CD8-positive, alpha-beta memory T cell (primary cell): ENCODE measurements around the gene TMEM135. TPM values are rescaled to one million over a fixed set of nuclear protein-coding genes. Genes with fewer than 3 reads are reported as not detected.
A peak's percentile ranks its signal among the peaks of the same experiment; 100 is the strongest.

Experiments used
- CTCF ChIA-PET: fragments of 350-600 bp; sonication (Branson Sonifier 250); formaldehyde crosslinking; loops from one replicate; lab custom pipeline; 2021; ENCODE audit warnings: antibody characterized with exemption; lab: Charles Lee
- POLR2A ChIA-PET: fragments of 350-600 bp; sonication (Branson Sonifier 250); formaldehyde crosslinking; loops from one replicate; lab custom pipeline; 2021; ENCODE audit warnings: antibody characterized with exemption; lab: Charles Lee
- DNase-seq, 5 donors: peaks; one replicate each; pipeline versions ENCODE4 v3.0.0 to v3.0.0-alpha.2; 2020 to 2022; ENCODE audit warnings: mixed read lengths in 1 of 5
- H3K27ac ChIP-seq: one replicate; pipeline ENCODE4 v1.7.0; 2013; ENCODE audit warnings: low read depth, mild to moderate bottlenecking, low read length, moderate library complexity
- H3K27me3 ChIP-seq: 2 replicates; pipeline ENCODE4 v1.7.0; 2013; ENCODE audit warnings: low read length, mild to moderate bottlenecking; ENCODE audit not compliant: insufficient read depth, poor library complexity, severe bottlenecking
- H3K36me3 ChIP-seq: 2 replicates; pipeline ENCODE4 v1.7.0; 2013; ENCODE audit warnings: mild to moderate bottlenecking, low read length, moderate library complexity; ENCODE audit not compliant: insufficient read depth
- H3K4me1 ChIP-seq: 2 replicates; pipeline ENCODE4 v1.7.0; 2013; ENCODE audit warnings: mild to moderate bottlenecking, low read length, moderate library complexity; ENCODE audit not compliant: insufficient read depth
- H3K4me3 ChIP-seq: 2 replicates; pipeline ENCODE4 v1.7.0; 2013; ENCODE audit warnings: mild to moderate bottlenecking, low read length
- H3K9me3 ChIP-seq: 2 replicates; pipeline ENCODE4 v1.7.0; 2013; ENCODE audit warnings: mild to moderate bottlenecking, low read length
- H3K27ac Mint-ChIP-seq, 8 donors: one replicate each; pipeline ENCODE4 v1.8.0; 2020 to 2021; ENCODE audit warnings: mixed read lengths in 8 of 8, mild to moderate bottlenecking in 6 of 8, inconsistent platforms in 3 of 8, moderate library complexity in 3 of 8
- H3K27me3 Mint-ChIP-seq, 2 donors: one replicate each; pipeline ENCODE4 v1.8.0; 2020 to 2021; ENCODE audit warnings: mixed read lengths in 2 of 2, mild to moderate bottlenecking in 1 of 2, moderate library complexity in 1 of 2
- H3K36me3 Mint-ChIP-seq, 3 donors: one replicate each; pipeline ENCODE4 v1.8.0; 2020 to 2021; ENCODE audit warnings: mixed read lengths in 3 of 3, inconsistent platforms in 1 of 3, mild to moderate bottlenecking in 1 of 3
- H3K4me1 Mint-ChIP-seq, 3 donors: one replicate each; pipeline ENCODE4 v1.8.0; 2020 to 2021; ENCODE audit warnings: mixed read lengths in 3 of 3, inconsistent platforms in 1 of 3, mild to moderate bottlenecking in 1 of 3
- H3K4me3 Mint-ChIP-seq, 7 donors: one replicate each; pipeline ENCODE4 v1.8.0; 2020 to 2021; ENCODE audit warnings: mixed read lengths in 7 of 7, mild to moderate bottlenecking in 6 of 7, moderate library complexity in 4 of 7, inconsistent platforms in 2 of 7
- H3K9me3 Mint-ChIP-seq, 5 donors: one replicate each; pipeline ENCODE4 v1.8.0; 2020 to 2022; ENCODE audit warnings: mixed read lengths in 5 of 5, mild to moderate bottlenecking in 3 of 5, moderate library complexity in 2 of 5, inconsistent platforms in 1 of 5
- polyA plus RNA-seq: library from polyadenylated mRNA; unstranded; fragments of 300-500 nt; fragmentation: Illumina TruSeq; gene quantifications from one replicate; pipeline ENCODE4 v1.2.3, GENCODE V29; 2021
- total RNA-seq, 2 experiments: library from RNA; stranded (reverse); gene quantifications; one replicate each; pipeline ENCODE4 v1.2.3, GENCODE V29; 2021

TMEM135 gene
- total and polyA plus RNA-seq, 3 experiments from 2014 or later, result 5.9 to 18.8 (median 12.9) TPM

GRCh38 chr11:87301785-87302540 lies 264.2 kb downstream of the TMEM135 start:
- Histone ChIP-seq H3K27ac (no peak overlapping the region), H3K4me3 (no peak overlapping the region), H3K27me3 (no peaks in the 10 kb centered on the region), H3K4me1 (peaks cover 3% of the 10 kb centered on the region), H3K9me3 (no peaks in the 10 kb centered on the region), H3K36me3 (no peaks in the 10 kb centered on the region)
- no peak for DNase-seq
- ChIA-PET POLR2A (no interaction called here), CTCF (interaction anchor here (1.1 kb wide), 1 partner anchor 363 kb away, joined by 4 read pairs; no protein-coding TSS in a partner anchor)
- Mint-ChIP-seq H3K4me1 (peaks cover 9 to 14% (median 12%) of the 10 kb centered on the region in 3 donors), H3K4me3 (no peak overlapping the region), H3K36me3 (peaks cover 0 to 24% (median 6%) of the 10 kb centered on the region in 3 donors), H3K27ac (no peak overlapping the region), H3K27me3 (no peaks in the 10 kb centered on the region), H3K9me3 (no peaks in the 10 kb centered on the region)

DNA sequence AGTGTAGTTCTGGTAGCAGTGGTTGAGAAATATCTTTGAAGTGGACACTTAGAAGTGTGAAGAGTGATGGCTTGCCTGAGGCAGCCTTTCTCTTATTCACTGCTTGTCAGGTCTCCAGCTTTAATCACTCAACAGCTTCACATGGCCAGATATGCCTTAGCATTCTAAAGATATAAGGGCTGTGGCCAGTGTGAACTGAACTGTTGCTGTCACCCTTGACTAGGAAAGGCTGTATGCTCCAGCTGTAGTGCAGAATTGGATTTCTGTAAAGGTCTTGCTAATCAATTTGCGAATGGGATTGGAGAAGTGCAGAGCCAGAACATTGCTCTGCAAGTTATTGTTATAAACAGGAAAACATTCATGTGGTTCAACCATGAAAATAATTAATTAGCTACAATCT lies 266.7 kb downstream of the TMEM135 start:
- CTCF ChIA-PET, result no interaction called here
- H3K27ac Mint-ChIP-seq, result peak overlapping the region in 1 of 8 donors; percentile 58
- H3K36me3 Mint-ChIP-seq, result peaks cover 0 to 39% (median 8%) of the 10 kb centered on the region in 3 donors
- DNase-seq, result no peak
- peaks cover 0 to 3% (median 3%) of the 10 kb centered on the region in 3 donors for H3K4me1 Mint-ChIP-seq
- no peaks in the 10 kb centered on the region for H3K9me3 ChIP-seq
- no peak overlapping the region for H3K27ac ChIP-seq
- H3K36me3 ChIP-seq, result no peaks in the 10 kb centered on the region
- peaks cover under 1% of the 10 kb centered on the region for H3K4me1 ChIP-seq
- H3K27me3 Mint-ChIP-seq, result no peaks in the 10 kb centered on the region
- POLR2A ChIA-PET, result no interaction called here
- H3K4me3 ChIP-seq, result no peak overlapping the region
- H3K4me3 Mint-ChIP-seq, result no peak overlapping the region
- no peaks in the 10 kb centered on the region for H3K9me3 Mint-ChIP-seq
- H3K27me3 ChIP-seq, result no peaks in the 10 kb centered on the region

- H3K36me3 Mint-ChIP-seq, result peaks cover 0 to 43% (median 8%) of the 10 kb centered on the region in 3 donors
- POLR2A ChIA-PET, result no interaction called here
- peak overlapping the region in 1 of 8 donors; percentile 75 for H3K27ac Mint-ChIP-seq
- no peaks in the 10 kb centered on the region for H3K27me3 Mint-ChIP-seq
- no peak for DNase-seq
- Histone ChIP-seq H3K4me3 (no peak overlapping the region), H3K27me3 (no peaks in the 10 kb centered on the region), H3K36me3 (no peaks in the 10 kb centered on the region), H3K4me1 (no peaks in the 10 kb centered on the region), H3K27ac (no peak overlapping the region), H3K9me3 (no peaks in the 10 kb centered on the region)
- H3K4me1 Mint-ChIP-seq, result no peaks in the 10 kb centered on the region
- no peak overlapping the region for H3K4me3 Mint-ChIP-seq
- CTCF ChIA-PET, result no interaction called here
- H3K9me3 Mint-ChIP-seq, result no peaks in the 10 kb centered on the region
Observed at GRCh38 chr11:87306262-87306851, 268.6 kb downstream of the TMEM135 start.

GRCh38 chr11:87307101-87307500 lies 269.4 kb downstream of the TMEM135 start:
- CTCF ChIA-PET, result no interaction called here
- H3K9me3 ChIP-seq, result no peaks in the 10 kb centered on the region
- POLR2A ChIA-PET, result no interaction called here

GRCh38 chr11:87315229-87315628 lies 277.5 kb downstream of the TMEM135 start:
- no peaks in the 10 kb centered on the region for H3K9me3 ChIP-seq
- H3K36me3 ChIP-seq, result no peaks in the 10 kb centered on the region
- no peaks in the 10 kb centered on the region for H3K27me3 ChIP-seq
- no peak for DNase-seq
- H3K27ac Mint-ChIP-seq, result no peak overlapping the region
- no peaks in the 10 kb centered on the region for H3K9me3 Mint-ChIP-seq
- H3K4me1 ChIP-seq, result no peaks in the 10 kb centered on the region
- H3K36me3 Mint-ChIP-seq, result peaks cover 0 to 19% (median 6%) of the 10 kb centered on the region in 3 donors
- no peak overlapping the region for H3K4me3 Mint-ChIP-seq
- ChIA-PET POLR2A (no interaction called here), CTCF (no interaction called here)
- H3K4me1 Mint-ChIP-seq, result no peaks in the 10 kb centered on the region
- H3K27me3 Mint-ChIP-seq, result no peaks in the 10 kb centered on the region
- no peak overlapping the region for H3K4me3 ChIP-seq
- no peak overlapping the region for H3K27ac ChIP-seq

More at GRCh38 chr11:87307101-87307500, 269.4 kb downstream of the TMEM135 start:
- H3K4me1 ChIP-seq, result no peaks in the 10 kb centered on the region
- Mint-ChIP-seq H3K27me3 (no peaks in the 10 kb centered on the region), H3K4me1 (no peaks in the 10 kb centered on the region), H3K4me3 (no peak overlapping the region), H3K9me3 (no peaks in the 10 kb centered on the region), H3K27ac (no peak overlapping the region), H3K36me3 (peaks cover 0 to 43% (median 8%) of the 10 kb centered on the region in 3 donors)
- no peaks in the 10 kb centered on the region for H3K27me3 ChIP-seq
- H3K4me3 ChIP-seq, result no peak overlapping the region
- H3K36me3 ChIP-seq, result no peaks in the 10 kb centered on the region
- DNase-seq, result no peak
- no peak overlapping the region for H3K27ac ChIP-seq

DNA sequence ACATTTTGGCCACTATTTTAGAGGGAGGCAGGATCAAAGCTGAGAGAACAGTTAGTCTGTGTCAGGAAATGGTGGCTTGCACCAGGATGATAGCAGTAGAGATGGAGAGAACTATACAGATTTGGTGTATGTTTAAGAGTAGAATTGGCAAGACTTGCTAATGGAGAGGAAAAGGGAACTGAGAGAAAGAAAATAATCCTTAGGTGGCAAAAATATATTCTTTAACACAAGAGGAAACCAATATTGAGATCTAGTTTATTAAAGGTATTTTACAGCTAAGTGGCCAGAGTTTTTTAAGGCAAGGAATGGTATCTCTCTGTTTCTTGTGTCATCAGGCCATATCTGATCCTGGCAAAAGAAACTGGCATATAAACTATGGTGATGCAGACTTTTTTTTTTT lies 278.8 kb downstream of the TMEM135 start:
- H3K36me3 Mint-ChIP-seq, result peaks cover 9 to 28% (median 11%) of the 10 kb centered on the region in 3 donors
- no peak for DNase-seq
- CTCF ChIA-PET, result no interaction called here
- Histone ChIP-seq H3K4me1 (no peaks in the 10 kb centered on the region), H3K4me3 (no peak overlapping the region), H3K36me3 (no peaks in the 10 kb centered on the region), H3K27ac (no peak overlapping the region), H3K9me3 (no peaks in the 10 kb centered on the region), H3K27me3 (no peaks in the 10 kb centered on the region)
- POLR2A ChIA-PET, result no interaction called here
- no peaks in the 10 kb centered on the region for H3K4me1 Mint-ChIP-seq
- H3K4me3 Mint-ChIP-seq, result no peak overlapping the region
- no peaks in the 10 kb centered on the region for H3K9me3 Mint-ChIP-seq
- H3K27me3 Mint-ChIP-seq, result no peaks in the 10 kb centered on the region
- no peak overlapping the region for H3K27ac Mint-ChIP-seq

DNA sequence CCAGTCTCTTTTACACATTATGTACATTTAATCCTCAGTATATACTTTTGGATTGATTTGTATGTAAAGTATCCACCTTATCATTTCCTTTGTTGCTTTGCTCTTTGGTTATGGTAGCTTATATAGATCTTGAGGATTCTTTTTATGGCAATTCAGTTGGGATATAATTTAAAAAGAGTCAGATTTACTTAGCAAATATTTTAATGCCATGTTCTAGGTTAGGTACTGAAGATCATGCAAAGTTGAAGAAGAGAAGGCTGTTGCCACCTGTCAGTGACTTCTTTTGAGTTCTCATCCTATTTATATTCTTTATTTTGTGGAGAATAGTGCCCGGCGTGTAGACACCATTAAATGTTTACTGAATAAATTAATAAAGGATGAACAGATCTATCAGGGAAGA lies 279.7 kb downstream of the TMEM135 start:
- Histone ChIP-seq H3K27ac (no peak overlapping the region), H3K27me3 (no peaks in the 10 kb centered on the region), H3K9me3 (no peaks in the 10 kb centered on the region), H3K36me3 (no peaks in the 10 kb centered on the region), H3K4me3 (no peak overlapping the region), H3K4me1 (no peaks in the 10 kb centered on the region)
- POLR2A ChIA-PET, result no interaction called here
- no peak for DNase-seq
- no peak overlapping the region for H3K27ac Mint-ChIP-seq
- H3K4me1 Mint-ChIP-seq, result no peaks in the 10 kb centered on the region
- no peaks in the 10 kb centered on the region for H3K27me3 Mint-ChIP-seq
- CTCF ChIA-PET, result no interaction called here
- no peaks in the 10 kb centered on the region for H3K9me3 Mint-ChIP-seq
- H3K36me3 Mint-ChIP-seq, result peaks cover 14 to 37% (median 16%) of the 10 kb centered on the region in 3 donors
- H3K4me3 Mint-ChIP-seq, result no peak overlapping the region

GRCh38 chr11:87320123-87320522 lies 282.4 kb downstream of the TMEM135 start:
- no peak overlapping the region for H3K4me3 Mint-ChIP-seq
- H3K9me3 ChIP-seq, result no peaks in the 10 kb centered on the region
- H3K36me3 ChIP-seq, result no peaks in the 10 kb centered on the region
- DNase-seq, result no peak
- no peaks in the 10 kb centered on the region for H3K4me1 ChIP-seq
- no peak overlapping the region for H3K27ac ChIP-seq
- peaks cover 19 to 47% (median 20%) of the 10 kb centered on the region in 3 donors for H3K36me3 Mint-ChIP-seq
- H3K9me3 Mint-ChIP-seq, result no peaks in the 10 kb centered on the region
- H3K27me3 ChIP-seq, result no peaks in the 10 kb centered on the region
- no peaks in the 10 kb centered on the region for H3K4me1 Mint-ChIP-seq
- CTCF ChIA-PET, result no interaction called here
- H3K27ac Mint-ChIP-seq, result no peak overlapping the region
- POLR2A ChIA-PET, result no interaction called here
- no peak overlapping the region for H3K4me3 ChIP-seq
- no peaks in the 10 kb centered on the region for H3K27me3 Mint-ChIP-seq
